ENCODE data around the gene OR10AD1.

- TF ChIP-seq CTCF (conservative IDR thresholded peaks at IDR 0.05) (no peak), EZH2 (IDR thresholded peaks at IDR 0.05; ENCODE audit: low read depth) (no peak)
These were observed 15.0 kb downstream of the OR10AD1 start for GRCh38 chr12:48187916-48188695.

Measured in PC-9 (cell line).